Lung (tissue), 12 donors: ENCODE data around the gene C1orf52. TPM values are rescaled to one million over a fixed set of nuclear protein-coding genes. Genes with fewer than 3 reads are reported as not detected.

ENCODE experiments used
- ATAC-seq: fragments of 200-7000 bp; cut with Tn5 transposase; one replicate; pipeline ENCODE4 v1.9.1; 2020; ENCODE audit warnings: moderate number of reproducible peaks; ENCODE audit not compliant: insufficient read depth, low FRiP score
- DNase-seq, 3 donors: peaks; one replicate each; pipeline ENCODE4 v3.0.0-alpha.2; 2013 to 2017
- H3K27ac ChIP-seq, 2 donors: one replicate each; pipeline ENCODE4 v1.5.1; 2013; ENCODE audit warnings: mild to moderate bottlenecking in 2 of 2, moderate library complexity in 2 of 2, control low read depth in 1 of 2, inconsistent platforms in 1 of 2, low read depth in 1 of 2, low read length in 1 of 2
- H3K27me3 ChIP-seq, 3 donors: one replicate each; pipeline ENCODE4 v1.5.1; 2013; ENCODE audit warnings: low read length in 2 of 3; ENCODE audit not compliant: control insufficient read depth in 3 of 3, insufficient read depth in 3 of 3
- H3K36me3 ChIP-seq, 4 donors: one replicate each; pipeline ENCODE4 v1.5.1; 2013; ENCODE audit warnings: low read length in 4 of 4, mild to moderate bottlenecking in 1 of 4, moderate library complexity in 1 of 4; ENCODE audit not compliant: control insufficient read depth in 4 of 4, insufficient read depth in 4 of 4
- H3K4me1 ChIP-seq, 5 donors: one replicate each; pipeline ENCODE4 v1.5.1; 2013; ENCODE audit warnings: low read length in 5 of 5, mild to moderate bottlenecking in 2 of 5, moderate library complexity in 1 of 5; ENCODE audit not compliant: control insufficient read depth in 5 of 5, insufficient read depth in 5 of 5
- H3K4me3 ChIP-seq: one replicate; pipeline ENCODE4 v1.5.1; 2013; ENCODE audit warnings: mild to moderate bottlenecking, control low read depth, moderate library complexity
- H3K9ac ChIP-seq, 2 donors: one replicate each; pipeline ENCODE4 v1.5.1; 2013; ENCODE audit warnings: low read length in 2 of 2, control low read depth in 1 of 2; ENCODE audit not compliant: insufficient read depth in 1 of 2
- H3K9me3 ChIP-seq, 4 donors: one replicate each; pipeline ENCODE4 v1.5.1; 2013; ENCODE audit warnings: low read length in 3 of 4, mild to moderate bottlenecking in 1 of 4, moderate library complexity in 1 of 4; ENCODE audit not compliant: control insufficient read depth in 4 of 4, insufficient read depth in 3 of 4
- CTCF ChIP-seq: IDR thresholded peaks from 2 replicates; pipeline ENCODE4 v1.5.1; 2012; ENCODE audit warnings: mild to moderate bottlenecking; ENCODE audit errors: control extremely low read depth, extremely low read depth
- WGBS, 2 donors: extraction: QIAGEN DNeasy Blood & Tissue Kit; methylation state at CpG; one replicate each; pipeline ENCODE4 v1.1.7; 2013; 5-methylcytosine and 5-hydroxymethylcytosine counted together
- polyA plus RNA-seq, 2 donors: library from polyadenylated mRNA; stranded (reverse); fragments of 200-250 nt; gene quantifications; one replicate each; pipeline ENCODE4 v1.2.1, GENCODE V29; 2013
- total RNA-seq, 2 donors: library from RNA; depleted of rRNA in 1 of 2; stranded (reverse); fragments of >200 nt in 1 of 2; gene quantifications; one replicate each; pipeline ENCODE4 v1.2.1, GENCODE V29; 2014 to 2021
- donor health status: control.
- donor health status: control.
- donor health status: Bipolar disorder and iron deficiency.
- donor health status: healthy.
- donor health status: DM: yes; HTN: yes; CAD: no.

The C1orf52 gene
- total and polyA plus RNA-seq, 4 donors: 18.8 to 38.2 (median 28.3) TPM

- TF ChIP-seq CTCF: no peak
- Histone ChIP-seq H3K9ac (no peak overlapping the region), H3K36me3 (no peaks in the 10 kb centered on the region), H3K27ac (no peak overlapping the region), H3K4me1 (peaks cover 0 to 26% (median 8%) of the 10 kb centered on the region in 5 donors), H3K4me3 (no peak overlapping the region), H3K9me3 (no peaks in the 10 kb centered on the region), H3K27me3 (no peaks in the 10 kb centered on the region)
- ATAC-seq (no peak), DNase-seq (no peak)
- WGBS, 2 donors: 55 to 63% methylated on average over 8 of the region's 8 CpGs
Measured at GRCh38 chr1:85230305-85230977, 29.0 kb downstream of the C1orf52 start.

GRCh38 chr1:85229574-85230097 is 29.8 kb downstream of the C1orf52 start:
- Histone ChIP-seq H3K9ac (no peak overlapping the region), H3K9me3 (no peaks in the 10 kb centered on the region), H3K4me1 (peaks cover 0 to 34% (median 14%) of the 10 kb centered on the region in 5 donors), H3K27ac (peak overlapping the region in 1 of 2 donors; percentile 69), H3K4me3 (no peak overlapping the region), H3K36me3 (no peaks in the 10 kb centered on the region), H3K27me3 (no peaks in the 10 kb centered on the region)
- DNase-seq (peak in 1 of 3 donors; percentile 44), ATAC-seq (no peak)
- WGBS, 2 donors: 81 to 85% methylated on average over 6 of the region's 6 CpGs
- no peak for TF ChIP-seq CTCF

- ATAC-seq: no peak
- H3K4me1 ChIP-seq: peaks cover 0 to 40% (median 18%) of the 10 kb centered on the region in 5 donors
- peak in 2 of 3 donors; percentile 65 to 82 for DNase-seq
- no peaks in the 10 kb centered on the region for H3K9me3 ChIP-seq
- H3K9ac ChIP-seq: no peak overlapping the region
- no peaks in the 10 kb centered on the region for H3K27me3 ChIP-seq
- H3K4me3 ChIP-seq: no peak overlapping the region
- no peak for TF ChIP-seq CTCF
- no peaks in the 10 kb centered on the region for H3K36me3 ChIP-seq
- peak overlapping the region in 1 of 2 donors; percentile 69 for H3K27ac ChIP-seq
- 0 to 84% methylated on average over 1 of the region's 1 CpG for WGBS, 2 donors
Measured at GRCh38 chr1:85228972-85229371, 30.5 kb downstream of the C1orf52 start.
